ENCODE measurements around the gene CDK14. TPM values are rescaled to one million over a fixed set of nuclear protein-coding genes. Genes with fewer than 3 reads are reported as not detected.
"Not testable (repeated sequence)": the region's sequence is repeated elsewhere in the genome, so short reads cannot be mapped to it uniquely, and the experiment has no call there.

CDK14 gene
- total RNA-seq, 4 donors from 2014 or later: 3.3 to 61.6 (median 38.7) TPM

DNA sequence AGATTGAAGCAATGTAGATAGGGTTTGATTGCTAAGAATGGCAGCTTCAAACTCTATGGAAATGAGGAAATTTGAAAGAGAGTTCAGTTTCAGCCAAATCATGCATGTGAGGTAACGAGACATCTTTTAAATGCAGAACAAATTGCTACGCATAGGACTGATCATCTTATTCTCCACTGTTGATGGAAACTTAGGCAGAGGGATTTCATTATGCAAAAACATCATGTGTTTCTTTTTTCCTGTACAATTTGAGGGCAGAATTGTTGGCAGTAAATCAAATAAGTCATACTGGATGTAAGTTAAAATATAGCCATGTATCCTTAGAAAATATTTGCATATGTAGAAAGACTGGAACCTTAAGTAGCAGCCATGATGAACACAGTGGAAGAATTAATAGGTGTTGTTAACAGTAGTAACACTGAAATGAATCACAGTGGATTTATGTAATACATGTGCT is 327.4 kb downstream of the CDK14 start:
- TF ChIP-seq POLR2A (IDR thresholded peaks at IDR 0.05): no peak
- TF ChIP-seq, protein P1, sequence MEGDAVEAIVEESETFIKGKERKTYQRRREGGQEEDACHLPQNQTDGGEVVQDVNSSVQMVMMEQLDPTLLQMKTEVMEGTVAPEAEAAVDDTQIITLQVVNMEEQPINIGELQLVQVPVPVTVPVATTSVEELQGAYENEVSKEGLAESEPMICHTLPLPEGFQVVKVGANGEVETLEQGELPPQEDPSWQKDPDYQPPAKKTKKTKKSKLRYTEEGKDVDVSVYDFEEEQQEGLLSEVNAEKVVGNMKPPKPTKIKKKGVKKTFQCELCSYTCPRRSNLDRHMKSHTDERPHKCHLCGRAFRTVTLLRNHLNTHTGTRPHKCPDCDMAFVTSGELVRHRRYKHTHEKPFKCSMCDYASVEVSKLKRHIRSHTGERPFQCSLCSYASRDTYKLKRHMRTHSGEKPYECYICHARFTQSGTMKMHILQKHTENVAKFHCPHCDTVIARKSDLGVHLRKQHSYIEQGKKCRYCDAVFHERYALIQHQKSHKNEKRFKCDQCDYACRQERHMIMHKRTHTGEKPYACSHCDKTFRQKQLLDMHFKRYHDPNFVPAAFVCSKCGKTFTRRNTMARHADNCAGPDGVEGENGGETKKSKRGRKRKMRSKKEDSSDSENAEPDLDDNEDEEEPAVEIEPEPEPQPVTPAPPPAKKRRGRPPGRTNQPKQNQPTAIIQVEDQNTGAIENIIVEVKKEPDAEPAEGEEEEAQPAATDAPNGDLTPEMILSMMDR (IDR thresholded peaks at IDR 0.05): no peak
- H3K36me3 ChIP-seq: no peaks in the 10 kb centered on the region
- no peaks in the 10 kb centered on the region for H3K27me3 ChIP-seq
- H3K9me3 ChIP-seq: no peaks in the 10 kb centered on the region
- intact Hi-C loops (cut with DNase I; ENCODE audit: low total_unique reads): no loop called here
- H3K4me3 ChIP-seq: no peak overlapping the region
- no peak overlapping the region for H3K27ac ChIP-seq
- H3K4me1 ChIP-seq: no peaks in the 10 kb centered on the region
- no peak for DNase-seq

DNA sequence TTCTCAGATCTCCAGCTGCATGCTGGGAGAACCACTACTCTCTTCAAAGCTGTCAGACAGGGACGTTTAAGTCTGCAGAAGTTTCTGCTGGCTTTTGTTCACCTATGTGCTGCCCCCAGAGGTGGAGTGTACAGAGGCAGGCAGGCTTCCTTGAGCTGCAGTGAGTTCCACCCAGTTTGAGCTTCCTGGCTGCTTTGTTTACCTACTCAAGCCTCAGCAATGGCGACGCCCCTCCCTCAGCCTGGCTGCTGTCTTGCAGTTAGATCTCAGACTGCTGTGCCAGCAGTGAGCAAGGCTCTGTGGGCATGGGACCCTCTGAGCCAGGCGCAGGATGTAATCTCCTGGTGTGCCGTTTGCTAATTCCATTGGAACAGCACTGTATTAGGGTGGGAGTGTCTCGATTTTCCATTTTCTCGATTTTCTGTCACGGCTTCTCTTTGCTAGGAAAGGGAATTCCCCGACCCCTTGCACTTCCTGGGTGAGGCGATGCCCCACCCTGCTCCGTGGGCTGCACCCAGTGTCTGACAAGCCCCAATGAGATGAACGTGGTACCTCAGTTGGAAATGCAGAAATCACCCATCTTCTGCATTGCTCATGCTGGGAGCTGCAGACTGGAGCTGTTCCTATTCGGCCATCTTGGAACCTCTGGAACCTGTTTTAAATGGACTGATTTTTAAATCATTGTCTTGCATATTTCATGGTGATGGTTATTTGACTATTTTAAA is 332.7 kb downstream of the CDK14 start:
- DNase-seq; H3K27me3 ChIP-seq; H3K4me3 ChIP-seq; H3K36me3 ChIP-seq; H3K4me1 ChIP-seq; H3K9me3 ChIP-seq; H3K27ac ChIP-seq; intact Hi-C loops (cut with DNase I; ENCODE audit: low total_unique reads): not testable (repeated sequence)

DNA sequence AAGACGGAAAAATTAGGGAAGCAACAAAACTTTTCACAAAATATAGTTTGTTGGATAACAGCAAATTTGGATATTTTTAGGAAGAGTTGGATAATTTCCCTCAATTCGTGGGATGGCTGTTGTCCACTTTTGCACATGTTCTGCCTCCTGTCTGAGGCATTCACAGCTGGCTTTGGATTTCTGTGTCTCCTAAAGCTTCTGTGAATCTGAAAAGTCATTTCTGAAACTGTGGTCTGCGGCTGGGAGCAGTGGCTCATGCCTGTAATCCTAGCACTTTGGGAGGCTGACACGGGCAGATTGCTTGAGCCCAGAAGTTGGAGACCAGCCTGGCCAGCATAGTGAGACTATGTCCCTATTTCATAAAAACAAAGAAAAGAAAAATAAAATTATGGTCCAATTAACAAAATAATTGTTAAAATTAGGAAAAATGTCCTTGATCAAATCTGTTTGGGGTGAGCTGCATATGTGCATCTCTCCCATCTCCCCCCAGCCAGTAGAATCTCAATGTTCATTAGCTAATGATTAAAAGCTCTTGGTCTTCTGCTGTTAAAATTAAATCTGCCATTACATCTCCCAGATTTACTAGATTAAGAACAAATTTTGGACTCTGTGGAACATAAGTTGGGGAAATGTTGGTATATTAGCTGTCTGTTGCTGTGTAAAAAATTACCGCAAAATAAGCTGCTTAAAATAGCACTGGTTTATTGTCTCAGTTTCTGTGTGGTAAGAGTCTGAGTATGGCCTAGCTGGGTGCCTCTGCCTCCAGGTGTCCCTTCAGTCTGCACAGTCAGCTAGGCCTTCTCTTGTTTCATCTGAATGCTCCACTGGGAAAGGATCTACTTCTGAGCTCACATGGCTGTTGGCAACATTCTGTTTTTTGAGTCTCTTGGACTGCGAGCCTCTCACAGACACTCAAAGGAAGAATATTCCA is 336.1 kb downstream of the CDK14 start:
- intact Hi-C loops (cut with DNase I; ENCODE audit: low total_unique reads): no loop called here
- Histone ChIP-seq H3K36me3 (no peaks in the 10 kb centered on the region), H3K4me1 (no peaks in the 10 kb centered on the region), H3K4me3 (no peak overlapping the region), H3K27ac (no peak overlapping the region), H3K9me3 (no peaks in the 10 kb centered on the region), H3K27me3 (no peaks in the 10 kb centered on the region)
- TF ChIP-seq, protein P1 (IDR thresholded peaks at IDR 0.05): no peak
- no peak for TF ChIP-seq POLR2A (IDR thresholded peaks at IDR 0.05)
- no peak for DNase-seq

DNA sequence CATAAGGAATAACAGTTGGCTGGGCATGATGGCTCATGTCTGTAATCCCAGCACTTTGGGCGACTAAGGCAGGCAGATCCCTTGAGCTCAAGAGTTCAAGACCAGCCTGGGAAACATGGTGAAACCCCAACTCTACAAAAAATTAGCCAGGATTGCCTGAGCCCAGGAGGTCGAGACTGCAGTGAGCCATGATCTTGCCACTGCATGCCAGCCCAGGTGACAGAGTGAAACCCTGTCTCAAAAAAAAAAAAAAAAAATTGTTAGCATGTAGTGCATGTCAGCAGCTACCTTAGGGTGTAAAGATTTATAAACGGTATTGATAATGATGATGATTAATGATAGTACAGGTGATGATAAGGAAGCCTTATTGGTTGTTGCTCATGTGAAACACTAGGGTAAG is 336.9 kb downstream of the CDK14 start:
- no peaks in the 10 kb centered on the region for H3K36me3 ChIP-seq
- no peak for DNase-seq
- no peak for TF ChIP-seq POLR2A (IDR thresholded peaks at IDR 0.05)
- TF ChIP-seq, protein P1 (IDR thresholded peaks at IDR 0.05): no peak
- H3K4me3 ChIP-seq: no peak overlapping the region
- no peak overlapping the region for H3K27ac ChIP-seq
- H3K9me3 ChIP-seq: peaks cover 0 to 4% of the 10 kb centered on the region in 2 donors
- no peaks in the 10 kb centered on the region for H3K27me3 ChIP-seq
- intact Hi-C loops (cut with DNase I; ENCODE audit: low total_unique reads): no loop called here
- H3K4me1 ChIP-seq: no peaks in the 10 kb centered on the region

DNA sequence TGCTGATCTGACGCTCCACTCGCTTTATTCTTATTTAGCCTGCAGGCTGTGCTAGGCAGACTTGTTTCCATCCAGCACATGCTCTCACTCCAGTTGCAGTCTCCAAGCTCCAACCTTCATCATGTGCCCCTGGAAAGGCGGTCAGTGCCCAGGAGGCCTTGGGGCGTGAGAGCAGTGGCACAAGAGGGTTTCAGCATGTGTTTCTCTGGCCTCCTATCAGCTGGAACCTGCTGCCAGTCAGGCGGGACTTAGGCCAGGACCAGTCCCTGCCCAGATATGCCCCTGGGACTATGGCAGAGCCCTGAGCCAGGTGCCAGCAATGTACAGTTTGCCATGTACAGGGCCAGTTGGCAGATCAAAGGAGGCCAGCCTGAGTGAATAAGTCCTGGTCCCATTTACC is 337.9 kb downstream of the CDK14 start:
- peaks cover 0 to 4% of the 10 kb centered on the region in 2 donors for H3K9me3 ChIP-seq
- no peaks in the 10 kb centered on the region for H3K4me1 ChIP-seq
- DNase-seq: peak in 1 of 2 donors; percentile 17
- H3K27me3 ChIP-seq: no peaks in the 10 kb centered on the region
- TF ChIP-seq, protein P1 (IDR thresholded peaks at IDR 0.05): no peak
- no peak for TF ChIP-seq POLR2A (IDR thresholded peaks at IDR 0.05)
- H3K4me3 ChIP-seq: no peak overlapping the region
- H3K36me3 ChIP-seq: no peaks in the 10 kb centered on the region
- intact Hi-C loops (cut with DNase I; ENCODE audit: low total_unique reads): no loop called here
- H3K27ac ChIP-seq: no peak overlapping the region
